ENCODE results near the gene SSR2. TPM values are rescaled to one million over a fixed set of nuclear protein-coding genes. Genes with fewer than 3 reads are reported as not detected.

The SSR2 gene
- polyA plus RNA-seq, 1 of the 3 experiments (the other 2 are of a cell fraction), result 1,136 TPM

- DNase-seq, result no peak
- Histone ChIP-seq H2AFZ (ENCODE audit: low read depth) (no peak overlapping the region), H3K36me3 (replicated peaks in 1 of 2; ENCODE audit: control insufficient read depth in 1 of 2, insufficient read depth in 2 of 2, low read length in 1 of 2) (peaks cover 2 to 12% of the 10 kb centered on the region in 2 experiments)
Measured at GRCh38 chr1:156062189-156062588, 41.4 kb upstream of the SSR2 start.

More at GRCh38 chr1:156062189-156062588, 41.4 kb upstream of the SSR2 start:
- H3K9me2 ChIP-seq, result no peaks in the 10 kb centered on the region
- peaks cover 0 to 8% of the 10 kb centered on the region in 2 experiments; a peak in 2 of 4 replicates for H3K4me1 ChIP-seq (ENCODE audit: control insufficient read depth in 1 of 2, insufficient read depth in 2 of 2, low read depth in 1 of 2, low read length in 1 of 2)
- H3K27ac ChIP-seq (ENCODE audit: low read depth in 2 of 2, low read length in 1 of 2), result no peak overlapping the region
- ChIA-PET POLR2A (no interaction called here), CTCF (interaction anchor here (1.0 to 5.0 kb wide), 3 partner anchors 9 to 37 kb away, joined by 3 to 45 read pairs (median 3); partner anchors contain the start of genes MEX3A and UBQLN4)
- no peaks in the 10 kb centered on the region for H4K20me1 ChIP-seq (ENCODE audit: insufficient read depth)
- no peak overlapping the region for H3K4me3 ChIP-seq (ENCODE audit: low read depth in 2 of 2, low read length in 1 of 2)
- H3K27me3 ChIP-seq (ENCODE audit: insufficient read depth), result no peaks in the 10 kb centered on the region
- WGBS (ENCODE audit: low lambda C conversion rate), result 62% methylated on average over 3 of the region's 3 CpGs
- no peak overlapping the region for H3K9ac ChIP-seq
- peaks cover 6% of the 10 kb centered on the region for H3F3A ChIP-seq (replicated peaks; ENCODE audit: insufficient read depth)
- no peaks in the 10 kb centered on the region for H3K79me2 ChIP-seq (ENCODE audit: insufficient read depth)
- no peaks in the 10 kb centered on the region for H3K9me3 ChIP-seq
- no peak for TF ChIP-seq CHD2 (IDR thresholded peaks at IDR 0.05; ENCODE audit: low read length, partially characterized antibody)
- TF ChIP-seq PBX3 (IDR thresholded peaks at IDR 0.05), result no peak
- TF ChIP-seq RAD21 (IDR thresholded peaks at IDR 0.05; ENCODE audit: low read length), result no peak
- no peak for TF ChIP-seq IRF3 (IDR thresholded peaks at IDR 0.05; ENCODE audit: low read depth, low read length)
- TF ChIP-seq GABPA (IDR thresholded peaks at IDR 0.05; ENCODE audit: low read depth), result no peak
- no peak for TF ChIP-seq RXRA (IDR thresholded peaks at IDR 0.05; ENCODE audit: borderline replicate concordance, low read depth)
- TF ChIP-seq ZBTB33 (IDR thresholded peaks at IDR 0.05; ENCODE audit: borderline replicate concordance, low read depth), result no peak
- TF ChIP-seq NFIC (IDR thresholded peaks at IDR 0.05; ENCODE audit: borderline replicate concordance), result no peak
- TF ChIP-seq CTCF (IDR thresholded peaks at IDR 0.05), result no peak
- TF ChIP-seq TCF12 (IDR thresholded peaks at IDR 0.05), result no peak
- no peak for TF ChIP-seq EZH2phosphoT487 (IDR thresholded peaks at IDR 0.05; ENCODE audit: borderline replicate concordance, low read depth)
- H3K4me2 ChIP-seq, result no peak overlapping the region
